Stomach smooth muscle (tissue), 2 donors: ENCODE measurements around the gene RGSL1.

Experiments
- H3K27ac ChIP-seq: one replicate; pipeline ENCODE4 v1.7.0; 2013; ENCODE audit warnings: mild to moderate bottlenecking, low read length, inconsistent platforms
- H3K27me3 ChIP-seq, 2 donors: one replicate each; pipeline ENCODE4 v1.7.0; 2013; ENCODE audit warnings: low read length in 2 of 2; ENCODE audit not compliant: insufficient read depth in 2 of 2, control insufficient read depth in 1 of 2
- H3K36me3 ChIP-seq, 2 donors: one replicate each; pipeline ENCODE4 v1.7.0; 2013; ENCODE audit warnings: low read length in 2 of 2; ENCODE audit not compliant: control insufficient read depth in 2 of 2, insufficient read depth in 2 of 2
- H3K4me1 ChIP-seq: one replicate; pipeline ENCODE4 v1.7.0; 2013; ENCODE audit warnings: low read length; ENCODE audit not compliant: control insufficient read depth, insufficient read depth
- H3K4me3 ChIP-seq, 2 donors: one replicate each; pipeline ENCODE4 v1.7.0; 2013; ENCODE audit warnings: low read length in 2 of 2
- H3K9ac ChIP-seq, 2 donors: one replicate each; pipeline ENCODE4 v1.7.0; 2013; ENCODE audit warnings: low read length in 2 of 2, mild to moderate bottlenecking in 1 of 2
- H3K9me3 ChIP-seq, 2 donors: one replicate each; pipeline ENCODE4 v1.7.0; 2013; ENCODE audit warnings: low read length in 2 of 2; ENCODE audit not compliant: control insufficient read depth in 2 of 2
- donor health status: healthy.
- donor health status: Pancreatic carcinoma.

Gene RGSL1

DNA sequence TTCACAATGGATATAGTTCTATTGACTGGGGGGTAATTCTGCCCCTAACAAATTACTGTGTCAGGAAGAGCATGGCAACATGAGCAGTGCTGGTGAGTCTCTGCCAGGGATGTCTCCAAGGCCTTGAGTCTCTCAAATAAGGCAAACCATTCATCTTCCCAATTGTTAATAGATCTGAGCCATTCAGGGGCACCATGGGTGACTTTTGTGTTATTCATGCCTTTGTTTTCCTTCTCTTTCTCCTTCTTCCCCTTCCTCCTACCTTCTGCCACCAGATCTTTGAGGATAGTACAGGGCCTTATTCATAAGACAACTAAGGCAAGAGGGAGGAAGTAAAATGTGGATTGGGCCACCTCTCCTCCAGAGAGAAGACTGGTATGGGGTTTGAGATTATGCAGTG lies at the start of gene RGSL1:
Gene RGSL1 (plus strand): TSS at position 60 of the 400 bp plus-strand sequence. CDS start 20 bp downstream, at position 80.
- Histone ChIP-seq H3K4me3 (no peak within 1 kb of the TSS), H3K4me1 (no peaks in the 10 kb centered on the region), H3K9ac (no peak within 1 kb of the TSS), H3K36me3 (no peaks in the 10 kb centered on the region), H3K27ac (no peak within 1 kb of the TSS), H3K9me3 (no peaks in the 10 kb centered on the region), H3K27me3 (no peaks in the 10 kb centered on the region)

DNA sequence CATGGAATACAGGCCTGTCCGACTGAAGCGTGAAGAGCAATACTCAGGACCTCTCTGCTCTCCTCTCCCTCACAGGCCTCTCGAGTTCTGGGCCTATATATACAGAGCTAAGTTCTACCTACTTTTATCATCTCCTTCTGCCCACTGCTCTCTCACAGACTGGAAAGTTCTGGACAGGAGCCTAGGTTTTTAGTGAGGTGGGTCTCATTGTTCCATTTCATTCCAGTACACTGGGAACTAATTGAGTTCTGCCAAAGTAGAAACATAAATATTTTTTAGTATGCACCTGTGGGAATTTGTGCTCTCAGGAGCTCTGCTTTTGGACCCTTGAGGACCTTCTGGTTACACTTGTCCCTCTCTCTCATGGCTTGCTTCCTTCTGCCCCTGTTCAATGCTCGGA lies 49.4 kb upstream of the RGSL1 start, which contains the start of gene TEDDM1:
Gene TEDDM1 (minus strand): TSS at position 101 of the 400 bp plus-strand sequence. CDS start 182 bp downstream, outside the sequence.
- H3K4me1 ChIP-seq, result peaks cover 3% of the 10 kb centered on the region
- no peaks in the 10 kb centered on the region for H3K27me3 ChIP-seq
- no peaks in the 10 kb centered on the region for H3K36me3 ChIP-seq
- no peak within 1 kb of the TSS for H3K27ac ChIP-seq
- peaks cover 0 to 2% of the 10 kb centered on the region in 2 donors for H3K9me3 ChIP-seq
- no peak within 1 kb of the TSS for H3K9ac ChIP-seq
- H3K4me3 ChIP-seq, result no peak within 1 kb of the TSS

DNA sequence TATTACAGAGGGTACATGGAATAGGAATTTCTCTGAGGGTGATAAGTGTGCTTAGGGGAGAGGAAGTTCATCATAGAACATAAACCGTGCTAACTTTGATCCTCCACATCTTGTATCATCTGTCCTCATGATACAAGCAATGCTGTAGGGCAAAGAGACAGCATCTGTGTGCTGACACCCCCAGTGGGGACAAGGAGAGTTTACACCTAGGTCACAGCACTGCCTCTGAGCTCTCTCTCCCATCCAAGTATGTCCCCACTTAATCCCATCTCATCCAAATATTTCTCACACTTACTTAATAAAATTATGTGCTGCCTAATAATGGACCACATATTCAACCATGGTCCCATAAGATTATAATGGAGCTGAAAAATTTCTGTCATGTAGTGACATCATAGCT lies 45.2 kb upstream of the RGSL1 start:
- no peak overlapping the region for H3K4me3 ChIP-seq
- peaks cover 0 to 5% of the 10 kb centered on the region in 2 donors for H3K27me3 ChIP-seq
- no peaks in the 10 kb centered on the region for H3K36me3 ChIP-seq
- H3K9ac ChIP-seq, result no peak overlapping the region
- no peaks in the 10 kb centered on the region for H3K4me1 ChIP-seq
- H3K9me3 ChIP-seq, result peaks cover 0 to 4% of the 10 kb centered on the region in 2 donors
- H3K27ac ChIP-seq, result no peak overlapping the region

DNA sequence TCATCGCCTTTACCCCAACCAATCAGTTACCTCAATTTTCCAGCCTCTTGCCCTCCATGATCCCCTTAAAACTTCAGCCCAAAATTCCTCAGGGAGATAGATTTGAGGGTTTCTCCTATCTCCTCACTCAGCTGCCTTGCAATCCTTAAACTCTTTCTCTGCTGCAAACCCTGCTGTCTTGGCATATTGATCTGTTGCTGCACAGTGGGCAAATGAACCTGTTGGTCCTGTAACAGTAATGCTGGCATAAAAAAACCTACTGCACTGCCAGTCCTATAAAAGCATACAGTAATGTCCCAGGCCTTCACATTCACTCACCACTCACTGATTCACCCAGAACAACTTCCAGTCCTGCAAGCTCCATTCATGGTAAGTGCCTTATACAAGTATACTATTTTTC lies 44.4 kb upstream of the RGSL1 start:
- Histone ChIP-seq H3K9ac (no peak overlapping the region), H3K27me3 (peaks cover 0 to 5% of the 10 kb centered on the region in 2 donors), H3K4me3 (no peak overlapping the region), H3K27ac (no peak overlapping the region), H3K9me3 (peaks cover 0 to 4% of the 10 kb centered on the region in 2 donors), H3K36me3 (no peaks in the 10 kb centered on the region), H3K4me1 (peaks cover 3% of the 10 kb centered on the region)

DNA sequence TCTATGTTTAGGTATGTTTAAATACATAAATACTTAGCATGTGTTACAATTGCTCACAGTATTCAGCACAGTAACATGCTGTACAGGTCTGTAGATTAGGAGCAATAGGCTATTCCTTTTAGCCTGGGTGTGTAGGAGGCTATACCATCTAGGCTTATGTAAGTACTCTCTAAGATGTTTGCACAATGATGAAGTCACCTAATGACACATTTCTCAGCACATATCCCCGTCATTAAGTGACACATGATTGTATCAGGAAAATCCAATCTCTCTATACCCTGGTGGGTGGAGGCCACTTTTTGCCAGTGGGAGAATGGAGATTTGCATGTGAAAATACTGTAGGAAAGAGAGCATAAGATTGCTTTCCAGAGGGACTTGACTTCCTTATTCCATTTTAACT lies 43.9 kb upstream of the RGSL1 start:
- Histone ChIP-seq H3K27me3 (peaks cover 0 to 5% of the 10 kb centered on the region in 2 donors), H3K4me1 (peaks cover 3% of the 10 kb centered on the region), H3K36me3 (no peaks in the 10 kb centered on the region), H3K9ac (no peak overlapping the region), H3K9me3 (peaks cover 0 to 4% of the 10 kb centered on the region in 2 donors), H3K27ac (no peak overlapping the region), H3K4me3 (no peak overlapping the region)

DNA sequence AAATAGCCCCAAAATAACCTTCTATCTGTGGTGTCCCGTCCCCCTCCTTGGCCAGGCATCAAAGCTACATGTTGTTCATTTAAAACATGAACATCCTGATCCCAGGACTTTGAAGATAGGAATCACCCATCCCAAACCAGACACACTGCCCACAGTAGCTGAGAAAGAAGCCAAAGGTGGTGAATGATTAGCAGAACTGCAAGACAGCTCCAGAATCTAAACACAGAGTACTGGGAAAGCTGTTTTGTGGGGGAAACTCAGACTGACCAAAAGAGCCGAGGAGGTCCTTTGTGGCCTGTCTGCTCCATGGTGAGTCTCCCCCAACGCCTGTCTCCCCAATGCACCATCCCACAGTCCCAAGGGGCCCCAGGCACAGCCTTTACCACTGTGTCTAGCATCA lies 42.2 kb upstream of the RGSL1 start:
- Histone ChIP-seq H3K27ac (no peak overlapping the region), H3K4me1 (peaks cover 3% of the 10 kb centered on the region), H3K36me3 (no peaks in the 10 kb centered on the region), H3K9me3 (peaks cover 0 to 4% of the 10 kb centered on the region in 2 donors), H3K4me3 (no peak overlapping the region), H3K9ac (no peak overlapping the region), H3K27me3 (peaks cover 0 to 5% of the 10 kb centered on the region in 2 donors)

DNA sequence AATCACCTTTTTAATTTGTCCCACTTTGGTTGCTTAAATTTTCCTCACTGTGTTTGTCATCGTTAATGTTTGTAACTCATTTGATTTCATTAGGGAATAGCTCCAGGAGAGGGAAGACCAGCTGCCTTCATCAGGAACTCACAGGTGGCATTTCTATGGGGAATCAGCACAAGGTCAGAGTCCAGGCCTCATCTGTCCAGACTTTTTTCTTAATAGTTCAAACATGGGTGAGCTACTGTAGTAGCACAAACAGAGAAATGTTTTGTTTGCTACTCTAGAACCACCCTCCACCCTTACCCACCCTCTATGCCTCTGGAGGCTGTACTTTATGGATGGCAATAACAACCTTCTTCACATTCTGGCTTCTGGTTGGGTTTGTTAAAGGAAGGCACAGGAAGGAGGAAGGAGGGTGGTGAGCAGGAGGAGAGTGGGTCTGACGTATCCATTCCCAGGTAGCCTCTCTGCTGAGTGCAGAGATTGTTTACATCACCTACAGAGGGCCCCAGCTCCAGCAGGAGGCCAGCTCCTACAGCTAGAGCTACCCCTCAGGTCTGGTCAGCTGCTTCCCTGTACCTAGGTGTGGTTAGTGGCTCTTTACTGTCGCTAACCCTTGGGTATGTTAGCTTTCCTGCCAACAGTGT lies 41.4 kb upstream of the RGSL1 start:
- Histone ChIP-seq H3K9me3 (peaks cover 0 to 4% of the 10 kb centered on the region in 2 donors), H3K4me1 (peaks cover 3% of the 10 kb centered on the region), H3K27ac (no peak overlapping the region), H3K27me3 (peaks cover 0 to 5% of the 10 kb centered on the region in 2 donors), H3K36me3 (no peaks in the 10 kb centered on the region), H3K4me3 (no peak overlapping the region), H3K9ac (no peak overlapping the region)

DNA sequence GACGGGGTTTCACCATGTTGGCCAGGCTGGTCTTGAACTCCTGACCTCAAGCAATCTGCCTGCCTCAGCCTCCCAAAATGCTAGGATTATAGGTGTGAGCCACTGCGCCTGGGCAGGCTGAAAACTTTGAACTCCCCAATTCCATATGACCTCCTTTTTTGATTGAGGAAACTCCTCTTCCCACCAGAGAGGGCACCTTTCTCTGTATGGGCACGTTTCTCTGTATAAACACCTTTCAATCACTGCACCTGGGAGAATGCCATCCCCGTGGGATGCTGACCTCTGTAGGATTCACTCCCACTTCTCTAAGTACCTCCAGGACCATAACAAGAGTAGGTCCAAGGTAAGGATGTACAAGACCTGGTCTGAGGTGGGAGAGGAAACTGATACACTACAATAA lies 39.8 kb upstream of the RGSL1 start:
- Histone ChIP-seq H3K4me3 (no peak overlapping the region), H3K27me3 (peaks cover 0 to 5% of the 10 kb centered on the region in 2 donors), H3K27ac (no peak overlapping the region)

DNA sequence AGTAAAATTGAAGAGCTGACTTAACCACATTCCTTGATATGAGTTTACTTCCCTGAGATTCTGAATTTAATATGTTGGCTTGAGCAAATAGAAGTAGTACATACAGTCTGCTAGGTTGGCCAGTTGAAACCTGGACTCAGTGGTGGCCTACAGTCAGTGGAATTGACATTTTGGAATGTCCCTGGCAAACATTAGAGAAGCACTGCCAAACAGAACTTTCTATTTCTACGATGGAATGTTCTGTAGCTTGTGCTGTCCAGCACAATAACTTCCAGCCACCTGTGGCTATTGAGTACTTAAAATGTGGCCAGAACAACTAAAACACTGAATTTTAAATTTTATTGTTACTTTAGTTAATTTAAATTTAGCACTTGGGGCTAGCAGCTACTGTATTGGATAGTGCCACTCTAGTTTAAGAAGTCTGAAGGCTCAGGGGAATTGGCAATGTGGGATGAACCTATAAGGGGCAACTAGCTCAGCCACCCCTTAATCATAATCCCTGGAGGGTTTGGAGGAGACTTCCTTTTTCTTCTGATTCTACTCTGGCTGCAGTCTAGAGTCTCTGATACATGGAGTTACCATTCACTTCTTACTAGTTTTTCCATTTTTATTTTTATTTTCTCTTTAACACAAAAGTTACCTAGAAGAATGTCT lies 39.2 kb upstream of the RGSL1 start:
- no peak overlapping the region for H3K4me3 ChIP-seq
- H3K36me3 ChIP-seq, result no peaks in the 10 kb centered on the region
- no peak overlapping the region for H3K9ac ChIP-seq
- no peaks in the 10 kb centered on the region for H3K9me3 ChIP-seq
- H3K27ac ChIP-seq, result no peak overlapping the region
- H3K27me3 ChIP-seq, result peaks cover 0 to 8% of the 10 kb centered on the region in 2 donors
- H3K4me1 ChIP-seq, result peaks cover 3% of the 10 kb centered on the region

More for the DNA sequence above, 39.8 kb upstream of the RGSL1 start:
- Histone ChIP-seq H3K4me1 (peaks cover 3% of the 10 kb centered on the region), H3K9me3 (peaks cover 0 to 4% of the 10 kb centered on the region in 2 donors), H3K36me3 (no peaks in the 10 kb centered on the region), H3K9ac (no peak overlapping the region)

DNA sequence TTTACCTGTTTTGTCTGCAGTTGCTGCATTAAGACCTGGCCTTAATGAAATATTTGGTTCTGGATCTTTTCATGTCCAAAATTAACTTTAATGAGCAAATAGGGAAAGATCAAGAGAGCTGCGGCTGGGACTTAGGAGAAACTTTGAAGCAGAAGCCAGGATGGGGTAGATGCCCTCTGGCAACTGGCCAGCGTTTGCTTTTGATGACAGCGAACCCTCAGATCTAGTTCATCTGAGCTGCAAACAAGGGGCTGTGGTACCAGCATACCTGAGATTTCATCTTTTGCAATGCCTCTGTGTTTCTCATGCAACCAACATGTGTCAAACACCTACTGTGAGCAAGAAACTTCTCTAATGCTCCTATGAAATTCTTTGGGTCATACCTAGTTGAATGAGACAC lies 36.5 kb upstream of the RGSL1 start:
- Histone ChIP-seq H3K9me3 (no peaks in the 10 kb centered on the region), H3K27me3 (peaks cover 0 to 2% of the 10 kb centered on the region in 2 donors), H3K4me3 (no peak overlapping the region), H3K9ac (no peak overlapping the region), H3K36me3 (no peaks in the 10 kb centered on the region), H3K4me1 (peaks cover 3% of the 10 kb centered on the region), H3K27ac (no peak overlapping the region)

DNA sequence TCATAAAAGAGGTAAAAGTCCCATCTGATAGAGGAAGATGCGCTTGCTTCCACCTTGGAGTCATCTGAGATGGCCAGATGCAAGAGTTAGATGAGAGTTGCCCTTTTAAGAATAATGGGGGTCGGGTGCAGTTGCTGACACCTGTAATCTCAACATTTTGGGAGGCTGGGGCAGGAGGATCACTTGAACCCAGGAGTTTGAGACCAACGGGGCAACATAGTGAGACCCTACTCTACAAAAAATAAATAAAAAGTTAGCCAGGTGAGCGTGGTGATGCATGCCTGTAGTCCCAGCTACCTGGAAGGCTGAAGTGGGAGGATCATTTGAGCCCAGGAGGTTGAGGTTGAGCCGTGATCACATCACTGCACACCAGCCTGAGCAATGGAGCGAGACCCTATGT lies 36.0 kb upstream of the RGSL1 start:
- H3K9me3 ChIP-seq, result no peaks in the 10 kb centered on the region
- H3K9ac ChIP-seq, result no peak overlapping the region
- H3K36me3 ChIP-seq, result no peaks in the 10 kb centered on the region
- H3K4me3 ChIP-seq, result no peak overlapping the region
- H3K4me1 ChIP-seq, result peaks cover 3% of the 10 kb centered on the region
- H3K27me3 ChIP-seq, result peaks cover 0 to 2% of the 10 kb centered on the region in 2 donors
- H3K27ac ChIP-seq, result no peak overlapping the region
